Uterus (tissue), 2 donors: ENCODE data around the gene LCA5.
"Not testable (repeated sequence)": the region's sequence is repeated elsewhere in the genome, so short reads cannot be mapped to it uniquely, and the experiment has no call there.

Experiments used
- POLR2A ChIP-seq, 2 donors: fragments of 450-650 bp; IDR thresholded peaks; one replicate each; pipeline ENCODE4 v1.6.1; 2016; ENCODE audit warnings: antibody characterized with exemption in 2 of 2, mild to moderate bottlenecking in 1 of 2, moderate library complexity in 1 of 2
- TF ChIP-seq, protein P1 (sequence below), 4 experiments: fragments of 200-600 bp in 2 of 4; fragments of 450-650 bp in 2 of 4; sonication (generic) in 2 of 4; IDR thresholded peaks; one replicate each; pipeline ENCODE4 v1.5.1; 2016 to 2019; ENCODE audit warnings: antibody characterized with exemption in 4 of 4, mild to moderate bottlenecking in 2 of 4, moderate library complexity in 1 of 4

DNA sequence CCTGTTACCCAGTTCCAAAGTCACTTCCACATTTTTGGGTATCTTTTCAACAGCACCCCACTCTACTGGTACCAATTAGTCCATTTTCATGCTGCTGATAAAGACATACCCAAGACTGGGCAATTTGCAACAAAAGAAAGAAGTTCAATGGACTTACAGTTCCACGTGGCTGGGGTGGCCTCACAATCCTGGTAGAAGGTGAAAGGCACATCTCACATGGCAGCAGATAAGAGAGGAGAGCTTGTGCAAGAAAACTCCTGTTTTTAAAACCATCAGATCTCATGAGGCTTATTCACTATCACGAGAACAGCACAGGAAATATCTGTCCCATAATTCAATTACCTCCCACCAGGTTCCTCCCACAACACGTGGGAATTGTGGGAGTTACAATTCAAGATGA is 93.4 kb downstream of the LCA5 start:
- TF ChIP-seq, protein P1, sequence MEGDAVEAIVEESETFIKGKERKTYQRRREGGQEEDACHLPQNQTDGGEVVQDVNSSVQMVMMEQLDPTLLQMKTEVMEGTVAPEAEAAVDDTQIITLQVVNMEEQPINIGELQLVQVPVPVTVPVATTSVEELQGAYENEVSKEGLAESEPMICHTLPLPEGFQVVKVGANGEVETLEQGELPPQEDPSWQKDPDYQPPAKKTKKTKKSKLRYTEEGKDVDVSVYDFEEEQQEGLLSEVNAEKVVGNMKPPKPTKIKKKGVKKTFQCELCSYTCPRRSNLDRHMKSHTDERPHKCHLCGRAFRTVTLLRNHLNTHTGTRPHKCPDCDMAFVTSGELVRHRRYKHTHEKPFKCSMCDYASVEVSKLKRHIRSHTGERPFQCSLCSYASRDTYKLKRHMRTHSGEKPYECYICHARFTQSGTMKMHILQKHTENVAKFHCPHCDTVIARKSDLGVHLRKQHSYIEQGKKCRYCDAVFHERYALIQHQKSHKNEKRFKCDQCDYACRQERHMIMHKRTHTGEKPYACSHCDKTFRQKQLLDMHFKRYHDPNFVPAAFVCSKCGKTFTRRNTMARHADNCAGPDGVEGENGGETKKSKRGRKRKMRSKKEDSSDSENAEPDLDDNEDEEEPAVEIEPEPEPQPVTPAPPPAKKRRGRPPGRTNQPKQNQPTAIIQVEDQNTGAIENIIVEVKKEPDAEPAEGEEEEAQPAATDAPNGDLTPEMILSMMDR (IDR thresholded peaks at IDR 0.05): not testable (repeated sequence)
- TF ChIP-seq POLR2A (IDR thresholded peaks at IDR 0.05): not testable (repeated sequence)
